CD4-positive, alpha-beta T cell treated with Interleukin-12 subunit alpha and Interleukin-12 subunit beta, for 1 hour (primary cell): ENCODE results near the gene ADAMTS12.
"Not testable (repeated sequence)": the region's sequence is repeated elsewhere in the genome, so short reads cannot be mapped to it uniquely, and the experiment has no call there.

Source experiments
- DNase-seq: peaks from one replicate; pipeline ENCODE4 v3.0.0-alpha.2; 2020

ADAMTS12 gene

GRCh38 chr5:33515366-33515765, 376.4 kb downstream of the ADAMTS12 start:
- DNase-seq = not testable (repeated sequence)

GRCh38 chr5:33513462-33514185, 378.2 kb downstream of the ADAMTS12 start:
- DNase-seq = no peak

GRCh38 chr5:33509036-33509435, 382.8 kb downstream of the ADAMTS12 start:
- DNase-seq = no peak

- DNase-seq = no peak
These were observed 384.4 kb downstream of the ADAMTS12 start for GRCh38 chr5:33507426-33507825.

- DNase-seq = no peak
These were observed 387.2 kb downstream of the ADAMTS12 start for GRCh38 chr5:33504570-33504969.

GRCh38 chr5:33501899-33502298, 389.9 kb downstream of the ADAMTS12 start:
- no peak for DNase-seq

- DNase-seq = no peak
These were observed 390.5 kb downstream of the ADAMTS12 start for GRCh38 chr5:33501260-33501659.

- no peak for DNase-seq
These were observed 397.3 kb downstream of the ADAMTS12 start for GRCh38 chr5:33494466-33494865.

- no peak for DNase-seq
These were observed 399.8 kb downstream of the ADAMTS12 start for GRCh38 chr5:33491941-33492340.

GRCh38 chr5:33490071-33490665, 401.6 kb downstream of the ADAMTS12 start:
- DNase-seq = no peak

- no peak for DNase-seq
These were observed 402.2 kb downstream of the ADAMTS12 start for GRCh38 chr5:33489481-33490067.

- no peak for DNase-seq
These were observed 403.0 kb downstream of the ADAMTS12 start for GRCh38 chr5:33488558-33489355.

- DNase-seq = no peak
These were observed 404.6 kb downstream of the ADAMTS12 start for GRCh38 chr5:33487236-33487635.

GRCh38 chr5:33482335-33482734, 409.5 kb downstream of the ADAMTS12 start:
- no peak for DNase-seq

GRCh38 chr5:33480876-33481275, 410.9 kb downstream of the ADAMTS12 start:
- no peak for DNase-seq

GRCh38 chr5:33479311-33479710, 412.5 kb downstream of the ADAMTS12 start:
- DNase-seq = no peak

GRCh38 chr5:33477816-33478215, 414.0 kb downstream of the ADAMTS12 start:
- no peak for DNase-seq

GRCh38 chr5:33476992-33477391, 414.8 kb downstream of the ADAMTS12 start:
- DNase-seq = no peak

- no peak for DNase-seq
These were observed 416.1 kb downstream of the ADAMTS12 start for GRCh38 chr5:33475706-33476105.

- DNase-seq = no peak
These were observed 416.8 kb downstream of the ADAMTS12 start for GRCh38 chr5:33474931-33475499.

- no peak for DNase-seq
These were observed 417.8 kb downstream of the ADAMTS12 start for GRCh38 chr5:33474004-33474403.
